Left renal pelvis (tissue), 4 donors: ENCODE data around the gene ALAS2. TPM values are rescaled to one million over a fixed set of nuclear protein-coding genes. Genes with fewer than 3 reads are reported as not detected.

Experiments
- polyA plus RNA-seq, 4 donors: library from polyadenylated mRNA; unstranded; fragments of 120-200 nt; gene quantifications; one replicate each; pipeline ENCODE4 v1.2.1, GENCODE V29; 2013; ENCODE audit not compliant: insufficient read length in 4 of 4

The ALAS2 gene
- polyA plus RNA-seq, 4 donors: 11.7 to 234 (median 13.0) TPM

Other genes starting within 250 kb of the ALAS2 start
- under 1 TPM; 0.03 to 0.05 (median 0.04) TPM for gene ITIH6, start 232.7 kb downstream of the ALAS2 start, polyA plus RNA-seq
- gene MAGED2, start 223.2 kb downstream of the ALAS2 start, polyA plus RNA-seq: 100 to 1,000 TPM; 677 to 747 (median 718) TPM
- 100 to 1,000 TPM; 107 to 157 (median 121) TPM for gene TRO, start 110.2 kb downstream of the ALAS2 start, polyA plus RNA-seq
- gene PFKFB1, start 36.8 kb downstream of the ALAS2 start, polyA plus RNA-seq: under 1 TPM; 0.27 to 0.78 (median 0.42) TPM
- 10 to 100 TPM; 13.0 to 17.5 (median 16.3) TPM for gene APEX2, start 30.6 kb downstream of the ALAS2 start, polyA plus RNA-seq
- gene PAGE2B, start 44.1 kb upstream of the ALAS2 start, polyA plus RNA-seq: under 1 TPM in 1 of 4 donors, not detected in 3; 0.66 TPM
- not detected for gene PAGE2, start 58.0 kb upstream of the ALAS2 start, polyA plus RNA-seq
- gene PAGE5, start 189.4 kb upstream of the ALAS2 start, polyA plus RNA-seq: not detected
- not detected for gene PAGE3, start 233.9 kb upstream of the ALAS2 start, polyA plus RNA-seq